Endothelial cell of umbilical vein (primary cell): ENCODE measurements around the gene PXN. TPM values are rescaled to one million over a fixed set of nuclear protein-coding genes. Genes with fewer than 3 reads are reported as not detected.

ENCODE experiments used
- BruUV-seq: library from RNA; stranded (reverse); fragments of 400-500 nt; replicated peaks from 2 replicates; lab custom pipeline; 2021; lab: Mats Ljungman, UMichigan
- CTCF ChIA-PET: fragments of 300-600, 350-600 bp; sonication (Branson Sonifier 250); formaldehyde crosslinking; loops from one replicate; lab custom pipeline; 2021; ENCODE audit warnings: antibody characterized with exemption, inconsistent platforms; lab: Charles Lee
- POLR2A ChIA-PET: fragments of 300-600, 350-600 bp; sonication (Branson Sonifier 250); formaldehyde crosslinking; loops from one replicate; lab custom pipeline; 2021; ENCODE audit warnings: antibody characterized with exemption, inconsistent platforms; lab: Charles Lee
- DNase-seq: peaks from one replicate; pipeline ENCODE4 v3.0.0-alpha.2; 2011; ENCODE audit warnings: low read depth, low spot score
- FAIRE-seq: peaks from 2 replicates; lab custom pipeline; 2011; peaks lifted over from hg19 to GRCh38; lab: Jason Lieb, UNC
- H2AFZ ChIP-seq: 2 replicates; pipeline ENCODE4 v1.6.0; 2012; ENCODE audit warnings: low read depth, low read length, control low read depth, inconsistent platforms
- H3K27ac ChIP-seq: 2 replicates; pipeline ENCODE4 v1.5.1; 2011; ENCODE audit warnings: low read depth, mild to moderate bottlenecking, control low read depth, low read length, moderate library complexity; ENCODE audit not compliant: insufficient read depth
- H3K27me3 ChIP-seq, 2 experiments: 2 replicates each; pipeline versions ENCODE4 v1.6.0 to v1.6.1; 2011; ENCODE audit warnings: low read length in 2 of 2, mixed read lengths in 1 of 2; ENCODE audit not compliant: control insufficient read depth in 2 of 2, insufficient read depth in 2 of 2
- H3K36me3 ChIP-seq, 2 experiments: 2 replicates in 1 of 2; 3 replicates in 1 of 2; pipeline ENCODE4 v1.5.1; 2011; ENCODE audit warnings: low read length in 2 of 2, mild to moderate bottlenecking in 1 of 2, moderate library complexity in 1 of 2; ENCODE audit not compliant: control insufficient read depth in 2 of 2, insufficient read depth in 2 of 2; ENCODE audit errors: extremely low read depth in 1 of 2
- H3K4me1 ChIP-seq: 3 replicates; pipeline ENCODE4 v1.5.1; 2011; ENCODE audit warnings: mild to moderate bottlenecking, low read length; ENCODE audit not compliant: control insufficient read depth, insufficient read depth; ENCODE audit errors: extremely low read depth
- H3K4me2 ChIP-seq: 2 replicates; pipeline ENCODE4 v1.6.1; 2011; ENCODE audit warnings: low read length, control low read depth, mixed read lengths; ENCODE audit not compliant: insufficient read depth
- H3K4me3 ChIP-seq, 3 experiments: fragments of 200-600 bp in 1 of 3; sonication (generic), shearing (Covaris generic) in 1 of 3; replicated peaks in 1 of 3; 2 replicates each; pipeline ENCODE4 v1.5.1; 2011 to 2016; ENCODE audit warnings: control low read depth in 3 of 3, low read length in 3 of 3, mild to moderate bottlenecking in 2 of 3, inconsistent platforms in 1 of 3, low read depth in 1 of 3, moderate library complexity in 1 of 3; ENCODE audit not compliant: insufficient read depth in 1 of 3
- H3K79me2 ChIP-seq: 2 replicates; pipeline ENCODE4 v1.6.0; 2012; ENCODE audit warnings: low read length, inconsistent platforms; ENCODE audit not compliant: control insufficient read depth, insufficient read depth
- H3K9ac ChIP-seq: replicated peaks from 2 replicates; pipeline ENCODE3; 2011; ENCODE audit warnings: low read length, control low read depth; ENCODE audit not compliant: insufficient read depth; ENCODE audit errors: extremely low read depth
- H3K9me1 ChIP-seq: replicated peaks from 3 replicates; pipeline ENCODE4 v1.6.0; 2011; ENCODE audit warnings: mild to moderate bottlenecking, low read length; ENCODE audit not compliant: control insufficient read depth, insufficient read depth; ENCODE audit errors: extremely low read depth
- H3K9me3 ChIP-seq: replicated peaks from 2 replicates; pipeline ENCODE4 v1.5.1; 2012; ENCODE audit warnings: low read length, inconsistent platforms; ENCODE audit not compliant: control insufficient read depth, insufficient read depth
- H4K20me1 ChIP-seq: replicated peaks from 2 replicates; pipeline ENCODE3; 2011; ENCODE audit warnings: mild to moderate bottlenecking, low read length; ENCODE audit not compliant: control insufficient read depth, insufficient read depth; ENCODE audit errors: extremely low read depth
- CTCF ChIP-seq, 2 donors: IDR thresholded peaks; 1 replicate in 1 of 2; 2 replicates in 1 of 2; pipeline ENCODE4 v1.5.1; 2011; ENCODE audit warnings: low read length in 2 of 2, mild to moderate bottlenecking in 2 of 2, moderate library complexity in 2 of 2, control low read depth in 1 of 2, inconsistent platforms in 1 of 2, low read depth in 1 of 2; ENCODE audit not compliant: insufficient read depth in 1 of 2; ENCODE audit errors: extremely low read depth in 1 of 2
- EZH2 ChIP-seq: IDR thresholded peaks from 2 replicates; pipeline ENCODE4 v1.6.1; 2012; ENCODE audit warnings: borderline replicate concordance, low read depth, mild to moderate bottlenecking, moderate library complexity, low read length, inconsistent platforms; ENCODE audit not compliant: severe bottlenecking
- FOS ChIP-seq: IDR thresholded peaks from 2 replicates; pipeline ENCODE4 v1.6.1; 2011; ENCODE audit warnings: mild to moderate bottlenecking, low read length, moderate library complexity, borderline replicate concordance; ENCODE audit not compliant: insufficient read depth
- GATA2 ChIP-seq: IDR thresholded peaks from 2 replicates; pipeline ENCODE4 v1.7.0; 2011; ENCODE audit warnings: low read depth, mild to moderate bottlenecking, moderate library complexity, mixed read lengths, low read length; ENCODE audit not compliant: insufficient read length, insufficient read depth
- JUN ChIP-seq: IDR thresholded peaks from 2 replicates; pipeline ENCODE4 v1.6.1; 2011; ENCODE audit warnings: borderline replicate concordance, low read depth; ENCODE audit not compliant: insufficient read length, insufficient read depth
- MAX ChIP-seq: IDR thresholded peaks from 2 replicates; pipeline ENCODE4 v1.6.1; 2011; ENCODE audit not compliant: insufficient read depth, insufficient read length
- MYC ChIP-seq: IDR thresholded peaks from one replicate; pipeline ENCODE4 v1.6.1; 2011; ENCODE audit warnings: mild to moderate bottlenecking, low read depth, low read length
- POLR2A ChIP-seq: IDR thresholded peaks from 2 replicates; pipeline ENCODE4 v1.6.1; 2012; ENCODE audit warnings: low read depth, mild to moderate bottlenecking, control low read depth, low read length
- POLR2AphosphoS5 ChIP-seq: IDR thresholded peaks from 2 replicates; pipeline ENCODE4 v1.6.1; 2012; ENCODE audit warnings: low read depth, mild to moderate bottlenecking, control low read depth, low read length, moderate library complexity; ENCODE audit not compliant: insufficient read depth
- dilution Hi-C: fragments of 300-500 bp; cut with MboI; formaldehyde crosslinking; loops from one replicate; pipeline ENCODE4 v1.15.0; 2019; ENCODE audit warnings: low sequenced_read_pairs; ENCODE audit not compliant: extremely low pct_ligation_motif_present
- intact Hi-C: fragments of 100-400 bp; cut with micrococcal nuclease; formaldehyde crosslinking; loops from one replicate; pipeline ENCODE4 v1.10.0; 2022
- polyA plus RNA-seq, 4 experiments: library from polyadenylated mRNA; depleted of rRNA in 3 of 4; stranded (reverse) in 3 of 4; unstranded in 1 of 4; fragments of >200 nt; gene quantifications; 2 replicates each; pipeline versions ENCODE4 v1.2.1 to v1.2.3, GENCODE V29; 2011 to 2012; ENCODE audit warnings: missing spikeins in 1 of 4
- total RNA-seq: library from RNA; stranded (reverse); gene quantifications from 2 replicates; pipeline ENCODE4 v1.2.3, GENCODE V29; 2021

The PXN gene
- total and polyA plus RNA-seq, 2 donors (not counting 3 experiments of a cell fraction or from before 2014, with no cell fraction given), result 132 to 258 TPM

- TF ChIP-seq MYC, result no peak
- no peak for TF ChIP-seq EZH2
- no peak for TF ChIP-seq POLR2A
- TF ChIP-seq GATA2, result no peak
- no peak for TF ChIP-seq JUN
- no peak for TF ChIP-seq CTCF (IDR thresholded peaks at IDR 0.05; ENCODE audit: extremely low read depth in 1 of 2, insufficient read depth in 1 of 2, low read depth in 1 of 2, low read length in 2 of 2)
- no peak for TF ChIP-seq POLR2AphosphoS5
- no peak for TF ChIP-seq MAX
- no peak for TF ChIP-seq FOS
- no peaks in the 10 kb centered on the region for H3K9me1 ChIP-seq
- no peaks in the 10 kb centered on the region for H3K27me3 ChIP-seq
- peaks cover 21 to 63% of the 10 kb centered on the region in 2 experiments for H3K36me3 ChIP-seq
- dilution Hi-C loops, result no loop called here
- no peak overlapping the region for H3K4me3 ChIP-seq
- DNase-seq, result no peak
- no peak overlapping the region for H3K4me2 ChIP-seq
- H3K27ac ChIP-seq, result no peak overlapping the region
- BruUV-seq, result no TSS peak
- POLR2A ChIA-PET, result interaction anchor here (0.6 to 3.9 kb wide), 2 partner anchors 12 to 71 kb away, joined by 5 to 30 read pairs; partner anchors contain the start of gene RPLP0
- H3K9me3 ChIP-seq, result no peaks in the 10 kb centered on the region
- H2AFZ ChIP-seq, result no peak overlapping the region
- no peak overlapping the region for H3K9ac ChIP-seq
- intact Hi-C loops, result no loop called here
- H3K79me2 ChIP-seq, result no peaks in the 10 kb centered on the region
- CTCF ChIA-PET, result interaction anchor here (1.0 kb wide), 2 partner anchors 11 to 53 kb away, joined by 3 read pairs; partner anchors contain the start of gene PXN
- no peak for FAIRE-seq
- no peaks in the 10 kb centered on the region for H3K4me1 ChIP-seq
- no peaks in the 10 kb centered on the region for H4K20me1 ChIP-seq
Observed at GRCh38 chr12:120212301-120212700, 53.2 kb downstream of the PXN start.
